LNCaP clone FGC (cell line): ENCODE results near the gene APLNR.
"Not testable (repeated sequence)": the region's sequence is repeated elsewhere in the genome, so short reads cannot be mapped to it uniquely, and the experiment has no call there.

ENCODE experiments used
- DNase-seq: peaks from one replicate; pipeline ENCODE4 v3.0.0-alpha.2; 2011; ENCODE audit warnings: low read depth
- H3K4me3 ChIP-seq: 2 replicates; pipeline ENCODE4 v1.5.1; 2011; ENCODE audit warnings: mild to moderate bottlenecking, low read depth, low read length, control low read depth
- TF ChIP-seq, protein P1 (sequence below): IDR thresholded peaks from 2 replicates; pipeline ENCODE4 v1.5.1; 2012; ENCODE audit warnings: mild to moderate bottlenecking; ENCODE audit not compliant: control insufficient read depth, insufficient read depth; ENCODE audit errors: extremely low read depth

The APLNR gene

DNA sequence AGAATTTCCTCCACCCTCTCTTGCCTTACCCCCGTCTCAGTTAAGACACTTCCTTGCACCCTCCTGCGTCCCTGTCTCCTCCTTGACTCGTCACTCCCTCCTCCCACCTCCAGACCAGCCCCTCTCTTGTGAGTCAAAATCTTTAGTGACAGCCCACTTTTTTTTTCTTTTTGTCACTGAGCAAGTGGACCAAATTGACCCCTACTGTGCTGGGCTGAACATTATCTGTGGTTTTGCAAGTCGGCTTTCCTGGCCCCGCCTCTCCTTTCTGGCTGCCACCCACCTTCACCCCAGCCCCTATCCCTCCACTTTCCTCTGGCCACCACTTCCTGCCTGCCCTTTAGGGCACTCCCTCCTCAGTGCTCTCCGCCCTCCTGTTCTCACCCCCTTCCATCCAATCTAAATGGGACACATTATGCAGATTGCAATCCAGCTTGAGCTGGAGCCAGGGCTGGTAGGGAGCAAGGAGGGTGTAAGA, at the start of gene APLNR:
Gene APLNR (minus strand): TSS at position 47 of the 478 bp plus-strand sequence. CDS start 246 bp downstream, outside the sequence.
- TF ChIP-seq, protein P1, sequence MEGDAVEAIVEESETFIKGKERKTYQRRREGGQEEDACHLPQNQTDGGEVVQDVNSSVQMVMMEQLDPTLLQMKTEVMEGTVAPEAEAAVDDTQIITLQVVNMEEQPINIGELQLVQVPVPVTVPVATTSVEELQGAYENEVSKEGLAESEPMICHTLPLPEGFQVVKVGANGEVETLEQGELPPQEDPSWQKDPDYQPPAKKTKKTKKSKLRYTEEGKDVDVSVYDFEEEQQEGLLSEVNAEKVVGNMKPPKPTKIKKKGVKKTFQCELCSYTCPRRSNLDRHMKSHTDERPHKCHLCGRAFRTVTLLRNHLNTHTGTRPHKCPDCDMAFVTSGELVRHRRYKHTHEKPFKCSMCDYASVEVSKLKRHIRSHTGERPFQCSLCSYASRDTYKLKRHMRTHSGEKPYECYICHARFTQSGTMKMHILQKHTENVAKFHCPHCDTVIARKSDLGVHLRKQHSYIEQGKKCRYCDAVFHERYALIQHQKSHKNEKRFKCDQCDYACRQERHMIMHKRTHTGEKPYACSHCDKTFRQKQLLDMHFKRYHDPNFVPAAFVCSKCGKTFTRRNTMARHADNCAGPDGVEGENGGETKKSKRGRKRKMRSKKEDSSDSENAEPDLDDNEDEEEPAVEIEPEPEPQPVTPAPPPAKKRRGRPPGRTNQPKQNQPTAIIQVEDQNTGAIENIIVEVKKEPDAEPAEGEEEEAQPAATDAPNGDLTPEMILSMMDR, result no peak
- H3K4me3 ChIP-seq, result no peak within 1 kb of the TSS
- DNase-seq, result no peak

DNA sequence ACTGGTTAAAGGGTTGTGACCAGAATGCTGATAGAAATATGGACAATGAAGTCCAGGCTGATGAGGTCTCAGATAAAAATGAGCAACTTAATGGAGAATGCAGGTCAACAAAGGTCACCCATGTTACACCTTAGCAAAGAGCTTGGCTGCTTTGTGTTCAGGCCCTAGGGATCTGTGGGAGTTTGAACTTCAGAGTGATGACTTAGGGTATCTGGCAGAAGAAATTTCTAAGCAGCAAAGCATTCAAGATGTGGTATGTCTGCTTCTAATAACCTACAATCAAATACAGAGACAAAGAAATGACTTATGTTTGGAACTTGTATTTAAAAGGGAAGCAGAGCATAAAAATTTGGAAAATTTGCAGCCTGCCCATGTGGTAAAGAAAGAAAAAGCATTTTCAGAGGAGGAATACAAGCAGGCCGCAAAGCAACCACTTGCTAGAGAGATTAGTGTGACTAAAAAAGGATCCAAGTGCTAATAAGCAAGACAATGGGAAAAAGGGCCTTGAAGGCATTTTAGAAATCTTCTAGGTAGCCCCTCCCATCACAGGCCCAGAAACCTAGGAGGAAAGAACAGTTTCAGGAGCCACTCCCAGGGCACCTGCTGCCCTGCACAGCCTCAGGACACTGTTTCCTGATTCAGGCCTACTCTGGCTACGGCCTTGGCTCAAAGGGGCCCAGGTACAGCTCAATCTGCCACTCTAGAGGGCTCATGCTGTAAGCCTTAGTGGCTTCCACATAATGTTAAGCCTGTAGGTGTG, 46.4 kb upstream of the APLNR start:
- TF ChIP-seq, protein P1, result no peak
- no peak for DNase-seq
- no peak overlapping the region for H3K4me3 ChIP-seq

DNA sequence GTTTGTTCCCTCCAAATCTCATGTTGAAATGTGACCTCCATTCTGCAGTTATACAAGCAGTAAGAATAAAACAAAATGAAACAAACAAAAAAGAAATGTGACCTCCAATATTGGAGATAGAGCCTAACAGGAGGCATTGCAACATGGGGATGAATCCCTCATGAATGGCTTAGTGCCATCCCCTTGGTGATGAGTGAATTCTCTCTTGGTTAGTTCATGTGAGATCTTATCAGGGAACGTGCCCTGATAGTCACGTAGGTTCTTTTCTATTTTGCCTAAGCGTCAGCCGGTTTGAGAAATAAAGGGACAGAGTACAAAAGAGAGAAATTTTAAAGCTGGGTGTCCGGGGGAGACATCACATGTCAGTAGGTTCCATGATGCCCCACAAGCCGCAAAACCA, 44.5 kb upstream of the APLNR start:
- DNase-seq, result not testable (repeated sequence)

DNA sequence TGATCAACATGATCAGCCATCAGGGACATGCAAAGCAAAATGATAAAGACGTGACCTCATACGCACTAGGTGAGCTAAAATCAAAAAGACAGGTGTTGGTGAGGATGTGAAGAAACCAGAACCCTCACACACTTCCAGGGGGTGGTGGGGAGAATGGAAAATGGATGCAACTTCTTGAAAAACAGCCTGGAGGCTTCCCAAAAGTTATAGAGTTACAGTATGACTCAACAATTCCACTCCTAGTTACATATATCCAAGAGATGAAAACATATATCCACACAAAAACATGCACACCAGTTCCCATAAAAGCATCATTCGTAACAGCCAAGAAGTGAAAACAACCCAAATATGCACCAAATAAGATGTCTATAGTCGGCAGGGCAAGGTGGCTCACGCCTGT, 42.1 kb upstream of the APLNR start:
- no peak for DNase-seq
- H3K4me3 ChIP-seq, result no peak overlapping the region
- TF ChIP-seq, protein P1, result no peak

More for the DNA sequence above, 44.5 kb upstream of the APLNR start:
- H3K4me3 ChIP-seq, result not testable (repeated sequence)

DNA sequence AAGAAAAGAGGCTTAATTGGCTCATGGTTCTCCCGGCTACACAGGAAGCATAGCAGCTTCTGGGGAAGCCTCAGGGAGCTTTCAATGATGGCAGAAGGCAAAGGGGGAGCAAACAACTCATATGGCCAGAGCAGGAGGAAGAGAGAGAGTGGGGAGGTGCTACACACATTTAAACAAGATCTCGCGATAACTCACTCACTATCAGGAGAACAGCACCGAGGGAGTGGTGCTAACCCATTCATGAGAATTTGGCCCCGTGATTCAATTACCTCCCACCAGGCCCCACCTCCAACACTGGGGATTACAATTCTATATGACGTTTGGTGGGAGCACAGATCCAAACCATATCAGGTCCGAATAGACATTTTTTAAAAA, 41.7 kb upstream of the APLNR start:
- TF ChIP-seq, protein P1, result no peak
- H3K4me3 ChIP-seq, result no peak overlapping the region
- DNase-seq, result no peak

DNA sequence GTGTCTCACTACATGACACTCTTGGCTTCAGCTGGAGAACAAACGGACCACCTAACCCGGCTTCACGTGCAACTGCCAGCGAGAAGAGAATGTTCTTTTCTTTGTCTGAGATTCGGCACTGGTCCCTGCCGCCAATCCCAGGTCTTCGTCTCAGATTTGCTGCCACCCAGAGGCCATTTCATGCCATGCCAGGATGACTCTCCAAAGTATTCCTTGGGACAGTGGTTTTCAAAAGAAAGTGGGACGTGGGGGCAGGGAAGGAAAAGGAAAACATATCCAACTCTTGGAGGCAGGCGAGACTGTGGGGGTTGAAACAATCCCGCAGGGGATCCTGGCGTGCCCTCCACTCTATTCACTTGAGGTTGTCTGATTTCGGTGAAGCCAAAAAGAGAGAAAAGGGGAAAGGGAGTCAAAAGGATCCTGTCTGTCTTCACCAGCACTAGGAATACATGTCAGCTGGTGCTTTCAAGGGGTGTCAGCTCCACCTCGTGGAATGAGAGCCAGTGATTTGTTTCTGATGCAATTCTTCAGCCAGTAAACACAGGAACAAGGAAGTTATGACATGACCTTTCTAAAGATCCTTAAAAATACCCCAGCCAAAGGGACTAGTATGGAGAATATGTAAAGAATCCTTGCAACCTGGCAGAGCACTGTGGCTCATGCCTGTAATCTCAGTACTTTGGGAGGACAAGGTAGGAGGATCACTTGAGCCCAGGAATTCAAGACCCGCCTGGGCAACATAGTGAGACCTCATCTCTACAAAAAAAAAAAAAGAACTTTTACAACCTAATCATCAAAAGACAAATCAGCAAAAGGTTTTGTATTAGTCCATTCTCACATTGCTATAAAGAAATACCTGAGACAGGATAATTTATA, 41.0 kb upstream of the APLNR start:
- peak overlapping the region; percentile 27; the same call in 1 of the 2 replicates for H3K4me3 ChIP-seq
- TF ChIP-seq, protein P1, result peak; percentile 82
- peak; percentile 72 for DNase-seq

DNA sequence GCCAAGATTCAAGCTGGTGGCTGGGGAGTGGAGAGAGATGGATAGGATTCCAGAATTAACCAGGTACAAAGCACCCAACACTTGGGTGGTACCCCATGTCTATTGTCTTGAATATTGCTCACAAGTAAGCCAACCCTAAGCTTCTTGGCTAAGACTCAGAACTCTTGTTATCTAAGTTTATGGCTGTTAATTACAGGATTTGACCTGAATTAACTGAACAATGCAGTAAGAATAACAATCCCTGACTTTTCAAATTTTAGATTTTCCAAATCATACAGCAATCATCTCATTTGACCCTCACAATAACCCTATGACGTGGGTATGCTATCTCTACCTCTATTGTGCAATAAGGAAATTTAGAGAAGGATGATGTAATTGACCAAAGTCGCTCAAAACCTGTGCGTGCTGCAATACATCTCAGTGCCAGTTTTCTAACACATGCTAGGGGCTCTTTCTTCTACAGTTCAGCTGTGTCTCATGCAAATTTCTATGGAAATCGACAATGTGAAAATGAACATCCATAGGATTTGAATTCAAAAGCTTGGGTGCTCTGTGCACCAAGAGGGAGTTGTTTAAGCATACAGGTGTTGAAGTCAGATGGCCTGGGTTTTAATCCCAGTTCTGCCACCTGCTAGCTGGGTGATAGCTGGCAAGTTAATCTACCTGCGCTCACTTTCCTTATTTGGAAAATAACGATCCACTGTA, 40.1 kb upstream of the APLNR start:
- DNase-seq, result no peak
- TF ChIP-seq, protein P1, result no peak
- no peak overlapping the region for H3K4me3 ChIP-seq
